Lower leg skin (tissue), 4 donors: ENCODE measurements around the gene CCDC27. TPM values are rescaled to one million over a fixed set of nuclear protein-coding genes. Genes with fewer than 3 reads are reported as not detected.
"Not testable (repeated sequence)": the region's sequence is repeated elsewhere in the genome, so short reads cannot be mapped to it uniquely, and the experiment has no call there.

Source experiments
- DNase-seq, 2 donors: peaks; one replicate each; pipeline ENCODE4 v3.0.0-alpha.2; 2019; ENCODE audit warnings: low spot score in 2 of 2
- H3K4me3 ChIP-seq: fragments of 200-600 bp; sonication (generic); 2 replicates; pipeline ENCODE4 v1.5.1; 2017; ENCODE audit warnings: mild to moderate bottlenecking, low read depth; ENCODE audit not compliant: poor library complexity, severe bottlenecking
- POLR2A ChIP-seq, 2 donors: fragments of 450-650 bp; IDR thresholded peaks; one replicate each; pipeline ENCODE4 v1.6.1; 2016 to 2017; ENCODE audit warnings: antibody characterized with exemption in 2 of 2, mild to moderate bottlenecking in 1 of 2, moderate library complexity in 1 of 2
- whole genome bisulfite sequencing, 2 donors: methylation state at CpG; one replicate each; pipeline ENCODE4 v1.1.5; 2018; 5-methylcytosine and 5-hydroxymethylcytosine counted together
- intact Hi-C: fragments of 100-400 bp; cut with DNase I; formaldehyde crosslinking; loops from one replicate; pipeline ENCODE4 v1.15.0; 2023; ENCODE audit warnings: low total_unique reads
- total RNA-seq, 4 donors: library from RNA; depleted of rRNA; stranded (reverse); fragments of >200 nt; gene quantifications; one replicate each; pipeline ENCODE4 v1.1.0, GENCODE V29; 2016
- TF ChIP-seq, protein P1 (sequence below), 3 donors: fragments of 450-650 bp; IDR thresholded peaks; one replicate each; pipeline ENCODE4 v1.5.1; 2016; ENCODE audit warnings: antibody characterized with exemption in 3 of 3, mild to moderate bottlenecking in 3 of 3, moderate library complexity in 2 of 3

Gene CCDC27
- total RNA-seq, 4 donors from 2014 or later = not detected

GRCh38 chr1:3724416-3725030 is 27.7 kb upstream of the CCDC27 start:
- 39 to 40% methylated on average over 18 of the region's 18 CpGs for WGBS, 2 donors
- TF ChIP-seq, protein P1, sequence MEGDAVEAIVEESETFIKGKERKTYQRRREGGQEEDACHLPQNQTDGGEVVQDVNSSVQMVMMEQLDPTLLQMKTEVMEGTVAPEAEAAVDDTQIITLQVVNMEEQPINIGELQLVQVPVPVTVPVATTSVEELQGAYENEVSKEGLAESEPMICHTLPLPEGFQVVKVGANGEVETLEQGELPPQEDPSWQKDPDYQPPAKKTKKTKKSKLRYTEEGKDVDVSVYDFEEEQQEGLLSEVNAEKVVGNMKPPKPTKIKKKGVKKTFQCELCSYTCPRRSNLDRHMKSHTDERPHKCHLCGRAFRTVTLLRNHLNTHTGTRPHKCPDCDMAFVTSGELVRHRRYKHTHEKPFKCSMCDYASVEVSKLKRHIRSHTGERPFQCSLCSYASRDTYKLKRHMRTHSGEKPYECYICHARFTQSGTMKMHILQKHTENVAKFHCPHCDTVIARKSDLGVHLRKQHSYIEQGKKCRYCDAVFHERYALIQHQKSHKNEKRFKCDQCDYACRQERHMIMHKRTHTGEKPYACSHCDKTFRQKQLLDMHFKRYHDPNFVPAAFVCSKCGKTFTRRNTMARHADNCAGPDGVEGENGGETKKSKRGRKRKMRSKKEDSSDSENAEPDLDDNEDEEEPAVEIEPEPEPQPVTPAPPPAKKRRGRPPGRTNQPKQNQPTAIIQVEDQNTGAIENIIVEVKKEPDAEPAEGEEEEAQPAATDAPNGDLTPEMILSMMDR (IDR thresholded peaks at IDR 0.05) = peak in 1 of 3 donors; percentile 76
- DNase-seq = peak in 1 of 2 donors; percentile 92
- intact Hi-C loops, H3K4me3 ChIP-seq: not testable (repeated sequence)

DNA sequence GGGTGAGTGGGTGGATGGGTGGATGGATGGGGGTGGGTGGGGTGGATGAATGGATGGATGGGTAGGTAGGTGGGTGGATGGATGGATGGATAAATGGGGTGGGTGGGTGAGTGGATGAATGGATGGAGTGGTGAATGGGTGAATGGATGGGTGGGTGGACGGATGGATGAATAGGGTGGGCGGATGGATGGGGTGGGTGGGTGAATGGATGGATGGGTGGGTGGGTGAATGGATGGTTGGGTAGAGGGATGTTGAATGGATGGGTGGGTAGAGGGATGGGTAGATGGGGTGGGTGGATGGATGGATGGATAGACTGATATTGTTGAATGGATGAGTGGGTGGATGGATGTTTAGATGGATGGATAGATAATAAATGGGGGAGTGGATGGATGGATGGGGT is 26.9 kb upstream of the CCDC27 start:
- intact Hi-C loops = no loop called here
- no peak overlapping the region for H3K4me3 ChIP-seq
- 89 to 92% methylated on average over 2 of the region's 2 CpGs for WGBS, 2 donors
- DNase-seq = no peak
- TF ChIP-seq, protein P1 (IDR thresholded peaks at IDR 0.05) = no peak
- no peak for TF ChIP-seq POLR2A (IDR thresholded peaks at IDR 0.05)

GRCh38 chr1:3727042-3727824 is 25.0 kb upstream of the CCDC27 start:
- H3K4me3 ChIP-seq = no peak overlapping the region
- DNase-seq = no peak
- TF ChIP-seq POLR2A (IDR thresholded peaks at IDR 0.05) = no peak
- TF ChIP-seq, protein P1 (IDR thresholded peaks at IDR 0.05) = no peak
- intact Hi-C loops = no loop called here
- 62 to 71% methylated on average over 28 to 33 of the region's 37 CpGs for WGBS, 2 donors

DNA sequence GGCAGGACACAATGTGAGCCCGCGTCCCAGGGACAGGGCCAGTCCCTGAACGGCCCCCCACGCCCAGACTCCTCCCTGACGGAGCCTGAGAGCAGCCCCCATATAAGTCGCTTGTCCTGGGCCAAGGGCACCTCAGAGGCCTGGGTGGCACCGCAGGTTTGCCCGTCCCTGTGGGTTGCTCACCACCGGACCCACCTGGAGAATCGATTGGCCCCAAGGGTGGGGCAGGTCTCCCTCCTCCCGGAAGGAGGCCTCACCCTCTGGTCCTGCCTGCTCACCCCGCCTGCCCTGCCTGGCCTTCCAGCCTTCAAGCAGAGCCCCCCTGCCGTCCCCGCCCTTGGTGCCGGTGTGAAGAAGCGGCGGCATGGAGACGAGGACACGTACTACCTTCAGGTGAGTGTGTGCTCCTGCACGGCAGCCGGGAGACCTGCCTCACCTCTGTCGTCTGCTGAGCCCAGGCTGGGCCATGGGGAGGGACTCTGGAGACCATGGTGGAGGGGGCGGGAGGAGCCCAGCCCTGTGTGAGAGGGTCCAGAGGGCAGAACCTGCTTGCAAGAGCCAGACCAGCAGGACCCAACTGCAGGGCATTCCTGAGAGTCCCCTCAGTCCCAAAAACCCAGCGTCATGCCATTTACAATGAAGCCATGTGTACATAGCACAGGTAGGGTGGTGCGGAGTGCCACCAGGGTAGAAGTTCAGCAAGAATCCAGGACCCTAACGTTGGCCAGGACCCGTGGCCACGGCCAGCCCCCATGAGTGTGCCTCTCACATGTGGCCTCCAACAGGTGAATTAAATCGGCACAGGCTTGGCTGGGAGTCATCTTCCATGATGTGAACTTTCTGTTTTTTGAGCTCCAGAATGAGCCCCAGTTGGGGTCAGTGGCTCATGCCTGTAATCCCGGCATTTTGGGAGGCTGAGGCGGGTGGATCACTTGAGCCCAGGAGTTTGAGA is 24.1 kb upstream of the CCDC27 start:
- no peak for DNase-seq
- no peak overlapping the region for H3K4me3 ChIP-seq
- no peak for TF ChIP-seq POLR2A (IDR thresholded peaks at IDR 0.05)
- TF ChIP-seq, protein P1 (IDR thresholded peaks at IDR 0.05) = no peak
- intact Hi-C loops = no loop called here
- WGBS, 2 donors = 84 to 87% methylated on average over 25 to 26 of the region's 31 CpGs

DNA sequence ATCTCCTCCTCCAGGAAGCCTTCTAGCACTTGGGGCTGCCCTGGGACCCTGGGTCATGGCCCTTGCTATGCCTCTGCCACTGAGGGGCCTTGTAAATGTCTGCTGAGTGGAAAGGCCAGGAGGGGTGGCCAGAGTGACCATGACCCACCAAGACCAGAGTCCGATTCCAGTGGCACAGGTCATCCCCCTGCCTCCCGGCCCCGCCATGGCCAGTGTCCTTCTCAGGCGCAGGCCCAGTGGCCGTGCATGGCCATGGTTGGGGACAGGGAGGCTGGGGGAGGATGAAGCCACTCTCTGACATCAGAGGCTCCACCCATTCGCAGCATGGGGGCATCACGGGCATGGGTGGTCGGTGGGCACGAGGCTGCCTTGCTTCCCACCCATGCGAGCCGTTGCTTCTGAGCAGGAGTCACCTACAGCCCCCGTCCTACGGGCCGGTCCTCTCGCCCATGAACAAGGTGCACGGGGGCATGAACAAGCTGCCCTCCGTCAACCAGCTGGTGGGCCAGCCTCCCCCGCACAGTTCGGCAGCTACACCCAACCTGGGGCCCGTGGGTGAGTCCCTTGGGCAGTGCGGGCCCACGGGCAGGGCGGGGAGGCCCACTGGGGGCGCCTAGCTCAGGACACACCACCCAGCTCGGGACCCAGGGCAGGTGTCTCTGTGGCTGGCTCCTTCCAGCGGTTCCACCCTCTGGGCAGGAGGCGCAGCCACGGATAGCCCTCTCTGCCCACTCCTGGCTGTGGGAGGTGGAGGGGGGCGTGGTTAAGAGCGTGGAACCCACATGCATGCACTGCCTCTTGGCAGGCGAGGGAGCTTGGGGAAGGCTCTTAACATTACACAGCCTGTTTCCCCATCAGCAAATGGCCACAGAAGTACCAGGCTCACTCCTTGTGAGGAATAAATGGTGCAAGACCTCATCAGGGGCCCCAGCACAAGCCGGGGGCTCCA is 22.4 kb upstream of the CCDC27 start:
- no peak overlapping the region for H3K4me3 ChIP-seq
- intact Hi-C loops = no loop called here
- no peak for DNase-seq
- TF ChIP-seq POLR2A (IDR thresholded peaks at IDR 0.05) = no peak
- TF ChIP-seq, protein P1 (IDR thresholded peaks at IDR 0.05) = no peak
- WGBS, 2 donors = 71 to 74% methylated on average over 22 to 24 of the region's 32 CpGs
